Ureter (tissue), 1 donor: ENCODE data around the gene ALDH1A3. TPM values are rescaled to one million over a fixed set of nuclear protein-coding genes. Genes with fewer than 3 reads are reported as not detected.

Source experiments
- DNase-seq: peaks from one replicate; pipeline ENCODE4 v3.0.0-alpha.2; 2020; ENCODE audit warnings: low spot score
- total RNA-seq: library from RNA; stranded (reverse); gene quantifications from one replicate; pipeline ENCODE4 v1.2.4, GENCODE V29; 2023
- donor health status: DM: yes; HTN: yes; CAD: no.

The ALDH1A3 gene
- total RNA-seq, 1 donor from 2014 or later = 24.2 TPM

GRCh38 chr15:100859970-100860828, 19.4 kb upstream of the ALDH1A3 start:
- no peak for DNase-seq

GRCh38 chr15:100860829-100861510, 18.7 kb upstream of the ALDH1A3 start:
- DNase-seq = no peak

GRCh38 chr15:100861511-100861991, 18.1 kb upstream of the ALDH1A3 start:
- DNase-seq = no peak

GRCh38 chr15:100862162-100862561, 17.5 kb upstream of the ALDH1A3 start:
- DNase-seq = no peak

- DNase-seq = no peak
These were observed 16.4 kb upstream of the ALDH1A3 start for GRCh38 chr15:100863075-100863795.

GRCh38 chr15:100863796-100864267, 15.8 kb upstream of the ALDH1A3 start:
- no peak for DNase-seq

- no peak for DNase-seq
These were observed 13.0 kb upstream of the ALDH1A3 start for GRCh38 chr15:100866386-100867330.

GRCh38 chr15:100867433-100867832, 12.2 kb upstream of the ALDH1A3 start:
- no peak for DNase-seq

GRCh38 chr15:100869151-100869999, 10.3 kb upstream of the ALDH1A3 start:
- no peak for DNase-seq

GRCh38 chr15:100873029-100873677, 6.5 kb upstream of the ALDH1A3 start:
- DNase-seq = peak; percentile 77

- DNase-seq = no peak
These were observed 4.1 kb upstream of the ALDH1A3 start for GRCh38 chr15:100875495-100875894.

- DNase-seq = no peak
These were observed 3.7 kb upstream of the ALDH1A3 start for GRCh38 chr15:100875976-100876375.

GRCh38 chr15:100877551-100877950, 2.1 kb upstream of the ALDH1A3 start:
- DNase-seq = peak; percentile 62

GRCh38 chr15:100878130-100878529, 1.5 kb upstream of the ALDH1A3 start:
- no peak for DNase-seq

- no peak for DNase-seq
These were observed 983 bp upstream of the ALDH1A3 start for GRCh38 chr15:100878648-100879047.

GRCh38 chr15:100879061-100879463, 569 bp upstream of the ALDH1A3 start:
- DNase-seq = no peak

- no peak for DNase-seq
These were observed 687 bp downstream of the ALDH1A3 start for GRCh38 chr15:100880139-100880896.

- DNase-seq = no peak
These were observed 1.2 kb downstream of the ALDH1A3 start for GRCh38 chr15:100880897-100881242.
